CD4-positive, alpha-beta memory T cell (primary cell): ENCODE data around the gene ITGA8. TPM values are rescaled to one million over a fixed set of nuclear protein-coding genes. Genes with fewer than 3 reads are reported as not detected.

Source experiments
- CTCF ChIA-PET: fragments of 350-600 bp; sonication (Branson Sonifier 250); formaldehyde crosslinking; loops from one replicate; lab custom pipeline; 2021; ENCODE audit warnings: inconsistent platforms; ENCODE audit not compliant: partially characterized antibody; lab: Charles Lee
- POLR2A ChIA-PET: fragments of 350-600 bp; sonication (Branson Sonifier 250); formaldehyde crosslinking; loops from one replicate; lab custom pipeline; 2021; ENCODE audit not compliant: partially characterized antibody; lab: Charles Lee
- DNase-seq, 5 donors: peaks; one replicate each; pipeline versions ENCODE4 v3.0.0 to v3.0.0-alpha.2; 2020 to 2022; ENCODE audit warnings: mixed read lengths in 1 of 5
- H3K27ac ChIP-seq: one replicate; pipeline ENCODE4 v1.7.0; 2013; ENCODE audit warnings: low read depth, low read length
- H3K27me3 ChIP-seq: 2 replicates; pipeline ENCODE4 v1.7.0; 2013; ENCODE audit warnings: mild to moderate bottlenecking, low read length, moderate library complexity; ENCODE audit not compliant: insufficient read depth
- H3K36me3 ChIP-seq: 2 replicates; pipeline ENCODE4 v1.7.0; 2013; ENCODE audit warnings: mild to moderate bottlenecking, low read length, moderate library complexity; ENCODE audit not compliant: insufficient read depth
- H3K4me1 ChIP-seq: 2 replicates; pipeline ENCODE4 v1.7.0; 2013; ENCODE audit warnings: mild to moderate bottlenecking, low read length, moderate library complexity; ENCODE audit not compliant: insufficient read depth
- H3K4me3 ChIP-seq, 2 donors: one replicate each; pipeline ENCODE4 v1.7.0; 2013; ENCODE audit warnings: low read length in 2 of 2, mild to moderate bottlenecking in 1 of 2
- H3K9me3 ChIP-seq, 2 donors: one replicate each; pipeline ENCODE4 v1.7.0; 2013; ENCODE audit warnings: low read length in 2 of 2, control low read depth in 1 of 2; ENCODE audit not compliant: control insufficient read depth in 1 of 2
- H3K27ac Mint-ChIP-seq, 7 donors: one replicate each; pipeline ENCODE4 v1.8.0; 2020 to 2021; ENCODE audit warnings: mixed read lengths in 7 of 7, mild to moderate bottlenecking in 6 of 7, inconsistent platforms in 3 of 7, moderate library complexity in 3 of 7
- H3K27me3 Mint-ChIP-seq, 2 donors: one replicate each; pipeline ENCODE4 v1.8.0; 2020 to 2021; ENCODE audit warnings: mixed read lengths in 2 of 2
- H3K36me3 Mint-ChIP-seq, 2 donors: one replicate each; pipeline ENCODE4 v1.8.0; 2020 to 2021; ENCODE audit warnings: mixed read lengths in 2 of 2, inconsistent platforms in 1 of 2, mild to moderate bottlenecking in 1 of 2
- H3K4me1 Mint-ChIP-seq, 4 donors: one replicate each; pipeline ENCODE4 v1.8.0; 2020 to 2021; ENCODE audit warnings: mixed read lengths in 4 of 4, mild to moderate bottlenecking in 1 of 4
- H3K4me3 Mint-ChIP-seq, 8 donors: one replicate each; pipeline ENCODE4 v1.8.0; 2020 to 2021; ENCODE audit warnings: mixed read lengths in 8 of 8, mild to moderate bottlenecking in 7 of 8, moderate library complexity in 6 of 8, inconsistent platforms in 3 of 8
- H3K9me3 Mint-ChIP-seq, 8 donors: one replicate each; pipeline ENCODE4 v1.8.0; 2020 to 2021; ENCODE audit warnings: mixed read lengths in 8 of 8, mild to moderate bottlenecking in 5 of 8, inconsistent platforms in 3 of 8, moderate library complexity in 1 of 8
- intact Hi-C: fragments of 100-400 bp; cut with micrococcal nuclease; formaldehyde crosslinking; loops from one replicate; pipeline ENCODE4 v1.15.1; 2023
- polyA plus RNA-seq, 2 donors: library from polyadenylated mRNA; unstranded; fragments of 300-500 nt; fragmentation: Illumina TruSeq; gene quantifications; one replicate each; pipeline ENCODE4 v1.2.3, GENCODE V29; 2021
- total RNA-seq, 2 experiments: library from RNA; stranded (reverse); gene quantifications; one replicate each; pipeline ENCODE4 v1.2.3, GENCODE V29; 2021

Gene ITGA8
- total and polyA plus RNA-seq, 4 experiments from 2014 or later, result not detected

DNA sequence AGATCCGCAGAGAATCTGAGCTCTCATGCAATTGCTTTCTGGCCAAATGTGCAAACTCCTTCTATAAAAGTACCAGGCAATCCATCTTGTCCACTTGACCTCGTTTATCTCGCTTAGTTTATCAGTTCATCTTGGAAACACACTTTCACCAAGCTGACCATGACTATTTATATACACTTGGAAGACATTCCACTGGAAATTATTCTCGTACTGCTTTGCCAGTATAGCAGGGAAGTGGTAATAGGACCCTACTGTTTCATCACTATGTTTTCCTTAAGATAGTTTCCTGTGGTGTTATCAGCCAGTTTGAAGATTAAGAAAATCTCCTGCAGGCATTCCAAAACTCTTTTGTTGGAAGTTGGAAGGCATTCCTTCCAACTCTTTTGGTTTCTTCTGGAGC, 233.3 kb downstream of the ITGA8 start:
- no peak for DNase-seq
- no peak overlapping the region for H3K27ac Mint-ChIP-seq
- Histone ChIP-seq H3K36me3 (no peaks in the 10 kb centered on the region), H3K4me1 (no peaks in the 10 kb centered on the region), H3K27ac (no peak overlapping the region), H3K27me3 (no peaks in the 10 kb centered on the region), H3K9me3 (no peaks in the 10 kb centered on the region), H3K4me3 (no peak overlapping the region)
- ChIA-PET CTCF (no interaction called here), POLR2A (no interaction called here)
- H3K27me3 Mint-ChIP-seq, result peaks cover 13 to 19% of the 10 kb centered on the region in 2 donors
- intact Hi-C loops, result no loop called here
- no peaks in the 10 kb centered on the region for H3K36me3 Mint-ChIP-seq
- peaks cover 0 to 3% (median 0%) of the 10 kb centered on the region in 8 donors for H3K9me3 Mint-ChIP-seq
- peaks cover 0 to 3% (median 0%) of the 10 kb centered on the region in 4 donors for H3K4me1 Mint-ChIP-seq
- H3K4me3 Mint-ChIP-seq, result no peak overlapping the region

DNA sequence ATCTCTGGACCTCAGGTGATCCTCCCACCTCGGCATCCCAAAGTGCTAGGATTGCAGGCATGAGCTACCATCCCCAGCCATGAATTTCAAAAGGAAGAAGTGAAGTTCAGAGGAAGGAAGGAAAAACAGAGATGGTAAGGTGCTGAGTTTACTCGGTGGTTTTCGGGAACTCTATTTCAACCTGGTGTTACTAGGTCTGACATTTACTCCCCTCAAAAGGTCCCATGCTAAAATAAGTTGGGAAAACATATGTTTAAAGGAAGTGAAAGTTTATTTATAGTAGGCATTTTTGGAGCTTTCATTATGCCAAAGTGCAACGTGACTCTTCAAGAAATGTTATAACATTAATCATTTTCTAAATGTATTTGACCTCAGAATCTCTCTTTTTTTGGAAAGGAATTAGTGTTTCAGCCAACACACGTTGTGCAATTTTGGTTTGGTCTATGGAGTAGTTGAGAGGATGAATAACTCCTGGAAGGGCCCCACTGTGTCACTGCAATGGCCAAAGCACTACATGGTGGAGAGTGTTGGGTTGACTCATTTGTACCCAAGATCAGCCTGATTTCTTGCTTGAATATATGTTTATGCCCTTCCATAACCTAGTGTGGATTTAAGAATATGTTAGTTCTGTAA, 233.9 kb downstream of the ITGA8 start:
- peaks cover 0 to 3% (median 0%) of the 10 kb centered on the region in 4 donors for H3K4me1 Mint-ChIP-seq
- no peaks in the 10 kb centered on the region for H3K27me3 ChIP-seq

DNA sequence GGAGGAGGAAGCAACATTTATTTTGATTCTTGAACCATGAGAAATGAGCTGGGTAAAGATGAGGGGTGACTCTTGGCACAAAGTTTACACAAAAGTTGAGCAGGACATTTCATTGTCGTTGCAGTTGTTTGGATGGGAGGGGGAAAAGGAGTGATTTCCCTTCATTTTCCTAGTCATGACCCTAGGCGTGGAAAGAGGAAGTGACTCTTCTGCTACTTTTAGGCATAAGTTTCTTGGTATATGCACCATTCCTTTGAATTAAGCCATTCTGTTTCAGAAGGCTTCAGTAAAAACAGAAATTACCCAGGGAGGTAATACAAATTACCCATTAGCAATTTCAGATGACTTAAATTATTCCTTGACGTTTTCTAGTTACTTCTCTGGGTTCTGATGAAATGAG, 234.7 kb downstream of the ITGA8 start:
- intact Hi-C loops, result no loop called here
- ChIA-PET CTCF (no interaction called here), POLR2A (no interaction called here)
- Histone ChIP-seq H3K27me3 (no peaks in the 10 kb centered on the region), H3K9me3 (no peaks in the 10 kb centered on the region), H3K4me3 (no peak overlapping the region), H3K36me3 (no peaks in the 10 kb centered on the region), H3K27ac (no peak overlapping the region), H3K4me1 (no peaks in the 10 kb centered on the region)
- Mint-ChIP-seq H3K27me3 (peaks cover 13 to 23% of the 10 kb centered on the region in 2 donors), H3K4me3 (no peak overlapping the region), H3K9me3 (peaks cover 0 to 3% (median 0%) of the 10 kb centered on the region in 8 donors), H3K27ac (no peak overlapping the region), H3K36me3 (no peaks in the 10 kb centered on the region), H3K4me1 (peaks cover 0 to 3% (median 0%) of the 10 kb centered on the region in 4 donors)
- no peak for DNase-seq

More for the DNA sequence above, 233.9 kb downstream of the ITGA8 start:
- Histone ChIP-seq H3K36me3 (no peaks in the 10 kb centered on the region), H3K27ac (no peak overlapping the region), H3K4me1 (no peaks in the 10 kb centered on the region), H3K4me3 (no peak overlapping the region), H3K9me3 (no peaks in the 10 kb centered on the region)
- POLR2A ChIA-PET, result no interaction called here
- H3K36me3 Mint-ChIP-seq, result no peaks in the 10 kb centered on the region
- peaks cover 14 to 23% of the 10 kb centered on the region in 2 donors for H3K27me3 Mint-ChIP-seq
- H3K4me3 Mint-ChIP-seq, result no peak overlapping the region
- H3K27ac Mint-ChIP-seq, result no peak overlapping the region
- intact Hi-C loops, result no loop called here
- CTCF ChIA-PET, result no interaction called here
- peaks cover 0 to 3% (median 0%) of the 10 kb centered on the region in 8 donors for H3K9me3 Mint-ChIP-seq
- no peak for DNase-seq

DNA sequence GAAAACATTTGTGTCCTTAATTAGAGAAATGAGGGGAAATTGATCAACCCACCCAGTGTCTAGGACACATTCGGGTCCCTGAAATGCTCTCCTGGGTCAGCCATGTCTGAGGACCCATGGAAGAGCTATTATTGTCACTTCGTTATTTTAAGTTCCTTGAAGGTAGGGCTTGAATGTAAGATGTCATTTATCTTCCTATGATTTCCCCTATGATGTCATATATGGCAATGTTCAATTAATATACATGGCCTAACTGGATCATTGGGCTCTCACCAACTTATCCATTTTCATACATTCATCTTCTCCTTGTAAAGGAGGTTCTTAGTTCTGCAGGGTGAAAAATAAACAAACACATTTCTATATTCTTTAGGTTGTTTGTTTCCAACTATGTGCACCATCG, 235.6 kb downstream of the ITGA8 start:
- POLR2A ChIA-PET, result no interaction called here
- H3K27me3 ChIP-seq, result no peaks in the 10 kb centered on the region
- no peak overlapping the region for H3K4me3 ChIP-seq
- no peak for DNase-seq
- no peaks in the 10 kb centered on the region for H3K9me3 ChIP-seq
- no peaks in the 10 kb centered on the region for H3K4me1 ChIP-seq
- H3K36me3 Mint-ChIP-seq, result no peaks in the 10 kb centered on the region
- no peak overlapping the region for H3K27ac ChIP-seq
- peak overlapping the region in 1 of 7 donors; percentile 58 for H3K27ac Mint-ChIP-seq
- peaks cover 13 to 30% of the 10 kb centered on the region in 2 donors for H3K27me3 Mint-ChIP-seq
- H3K4me3 Mint-ChIP-seq, result no peak overlapping the region
- CTCF ChIA-PET, result no interaction called here
- intact Hi-C loops, result no loop called here
- H3K9me3 Mint-ChIP-seq, result peaks cover 0 to 3% (median 0%) of the 10 kb centered on the region in 8 donors
- no peaks in the 10 kb centered on the region for H3K36me3 ChIP-seq
- peaks cover 0 to 3% (median 0%) of the 10 kb centered on the region in 4 donors for H3K4me1 Mint-ChIP-seq

DNA sequence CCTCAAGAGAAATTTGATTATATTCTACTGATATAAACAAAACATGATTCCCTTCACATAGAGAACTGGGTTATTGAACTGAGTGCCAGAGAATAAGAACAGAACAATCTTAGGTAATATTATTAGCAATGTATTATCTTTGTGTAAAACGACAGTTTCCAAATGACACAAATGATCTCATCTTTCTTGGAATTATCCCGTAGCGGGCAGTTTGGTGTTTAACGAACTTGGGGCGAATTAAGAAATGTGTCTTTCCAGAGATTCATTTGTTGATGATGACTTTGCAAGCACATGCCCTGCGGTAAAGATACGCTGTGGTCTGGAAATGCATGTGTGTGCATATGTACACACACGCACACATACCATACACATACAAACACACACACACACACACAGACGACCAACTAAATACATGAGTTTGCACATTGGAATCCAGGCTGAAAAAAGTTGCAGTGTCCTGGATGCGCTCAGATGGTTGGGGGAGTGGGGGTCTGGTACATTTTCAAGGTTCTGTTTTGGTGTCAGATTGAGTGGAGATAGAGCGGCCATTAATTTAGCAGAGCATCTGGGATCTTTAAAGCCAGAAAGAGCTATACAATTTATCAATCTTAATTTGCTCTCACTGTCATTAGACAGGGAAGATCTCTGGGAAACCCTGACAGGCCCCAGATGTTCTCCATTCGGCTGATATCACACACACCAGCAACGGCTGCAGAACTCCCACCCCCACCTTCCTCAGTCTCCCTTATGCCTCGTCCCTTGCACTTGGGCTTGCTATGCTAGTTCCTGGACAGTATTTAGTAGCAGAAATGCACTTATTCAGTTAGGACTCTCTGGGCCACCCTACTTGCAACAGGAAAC, 236.3 kb downstream of the ITGA8 start:
- DNase-seq, result no peak
- POLR2A ChIA-PET, result no interaction called here
- no peaks in the 10 kb centered on the region for H3K4me1 ChIP-seq
- Mint-ChIP-seq H3K4me3 (no peak overlapping the region), H3K4me1 (no peaks in the 10 kb centered on the region), H3K9me3 (peaks cover 0 to 2% (median 0%) of the 10 kb centered on the region in 8 donors), H3K27ac (no peak overlapping the region), H3K27me3 (peaks cover 8 to 32% of the 10 kb centered on the region in 2 donors), H3K36me3 (no peaks in the 10 kb centered on the region)
- no peak overlapping the region for H3K27ac ChIP-seq
- intact Hi-C loops, result no loop called here
- CTCF ChIA-PET, result no interaction called here
- H3K27me3 ChIP-seq, result no peaks in the 10 kb centered on the region
- no peaks in the 10 kb centered on the region for H3K9me3 ChIP-seq
- no peak overlapping the region for H3K4me3 ChIP-seq
- H3K36me3 ChIP-seq, result no peaks in the 10 kb centered on the region

DNA sequence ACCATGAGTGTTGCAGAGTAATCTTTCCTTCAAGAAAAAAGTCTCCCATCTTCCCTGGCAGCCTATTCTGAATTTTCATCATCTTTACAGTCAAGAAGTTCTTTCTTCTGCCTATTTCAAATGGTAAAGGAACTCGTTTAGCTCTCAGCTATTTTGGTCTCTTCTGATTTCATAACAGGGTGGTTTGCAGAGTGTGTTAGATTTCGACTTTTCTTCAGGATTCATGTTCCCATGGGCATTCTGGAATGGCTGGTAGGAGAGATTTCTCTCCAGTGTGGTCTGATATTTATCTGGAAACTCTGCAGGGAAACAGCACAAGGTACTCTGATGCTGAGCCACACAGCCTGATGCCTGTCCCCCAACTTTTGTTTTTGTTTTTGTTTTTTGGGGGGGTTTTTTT, 237.6 kb downstream of the ITGA8 start:
- Histone ChIP-seq H3K36me3 (no peaks in the 10 kb centered on the region), H3K9me3 (no peaks in the 10 kb centered on the region), H3K27me3 (no peaks in the 10 kb centered on the region), H3K4me1 (no peaks in the 10 kb centered on the region), H3K27ac (no peak overlapping the region), H3K4me3 (no peak overlapping the region)
- Mint-ChIP-seq H3K27me3 (peaks cover 12 to 31% of the 10 kb centered on the region in 2 donors), H3K36me3 (no peaks in the 10 kb centered on the region), H3K9me3 (peaks cover 0 to 2% (median 0%) of the 10 kb centered on the region in 8 donors), H3K4me3 (no peak overlapping the region), H3K27ac (no peak overlapping the region), H3K4me1 (no peaks in the 10 kb centered on the region)
- POLR2A ChIA-PET, result no interaction called here
- intact Hi-C loops, result no loop called here
- DNase-seq, result no peak
- CTCF ChIA-PET, result no interaction called here

DNA sequence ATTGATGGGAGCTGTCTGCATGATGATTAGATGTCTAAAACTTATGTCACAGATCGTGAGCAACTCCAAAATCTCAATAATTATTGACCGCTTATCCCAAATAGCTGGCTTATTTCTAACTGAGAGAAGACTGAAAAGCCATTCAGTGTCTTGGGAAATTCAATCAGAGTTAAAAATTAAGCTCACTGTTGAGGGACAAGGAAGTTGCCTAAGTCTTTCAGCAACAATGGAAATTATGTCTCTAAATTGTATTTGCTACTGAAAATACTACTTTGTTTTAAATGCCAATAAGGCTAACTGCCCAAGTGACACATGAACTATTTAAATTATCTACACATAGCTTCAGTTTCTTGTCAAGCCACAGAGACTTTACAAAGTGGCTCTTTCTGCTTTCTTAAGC, 240.8 kb downstream of the ITGA8 start:
- Histone ChIP-seq H3K27me3 (no peaks in the 10 kb centered on the region), H3K4me1 (no peaks in the 10 kb centered on the region), H3K9me3 (no peaks in the 10 kb centered on the region), H3K36me3 (no peaks in the 10 kb centered on the region), H3K27ac (no peak overlapping the region), H3K4me3 (no peak overlapping the region)
- ChIA-PET POLR2A (no interaction called here), CTCF (interaction anchor here (1.6 kb wide), 1 partner anchor 9 kb away, joined by 3 read pairs; no protein-coding TSS in a partner anchor)
- peaks cover 0 to 6% (median 2%) of the 10 kb centered on the region in 8 donors for H3K9me3 Mint-ChIP-seq
- no peaks in the 10 kb centered on the region for H3K4me1 Mint-ChIP-seq
- H3K36me3 Mint-ChIP-seq, result no peaks in the 10 kb centered on the region
- no peak for DNase-seq
- intact Hi-C loops, result no loop called here
- no peak overlapping the region for H3K4me3 Mint-ChIP-seq
- peaks cover 11 to 34% of the 10 kb centered on the region in 2 donors for H3K27me3 Mint-ChIP-seq
- no peak overlapping the region for H3K27ac Mint-ChIP-seq
